ENCODE data around the gene NDST3. TPM values are rescaled to one million over a fixed set of nuclear protein-coding genes. Genes with fewer than 3 reads are reported as not detected.

Gene NDST3
- total and polyA plus RNA-seq, 4 donors = 0.36 to 2.8 (median 1.4) TPM

DNA sequence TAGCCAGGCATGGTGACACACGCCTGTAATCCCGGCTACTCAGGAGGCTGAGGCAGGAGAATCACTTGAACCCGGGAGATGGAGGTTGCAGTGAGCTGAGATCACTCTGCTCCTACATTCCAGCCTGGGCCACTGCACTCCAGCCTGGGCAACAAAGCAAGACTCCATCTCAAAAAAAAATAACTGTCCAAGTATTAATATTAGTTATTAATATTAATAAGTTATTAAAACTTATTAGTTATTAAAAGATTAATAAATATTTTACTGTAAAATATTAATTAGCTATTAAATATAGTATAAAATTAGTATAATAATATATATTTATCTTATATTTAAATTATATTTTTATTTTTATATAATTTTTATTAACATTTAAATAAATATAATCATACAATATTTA lies 19.5 kb upstream of the NDST3 start:
- no peaks in the 10 kb centered on the region for H3K36me3 ChIP-seq (ENCODE audit: control insufficient read depth in 4 of 4, insufficient read depth in 3 of 4, low read depth in 1 of 4, low read length in 3 of 4)
- H3K9ac ChIP-seq (ENCODE audit: low read depth in 1 of 2, low read length in 2 of 2) = no peak overlapping the region
- no peaks in the 10 kb centered on the region for H3K9me3 ChIP-seq (ENCODE audit: control insufficient read depth in 4 of 4, low read length in 3 of 4)
- no peak overlapping the region for H3K4me3 ChIP-seq (ENCODE audit: low read depth in 1 of 3, low read length in 3 of 3)
- TF ChIP-seq YY1 (IDR thresholded peaks at IDR 0.05) (no peak), TAF1 (conservative IDR thresholded peaks at IDR 0.05) (no peak), GABPA (IDR thresholded peaks at IDR 0.05 in 1 of 2, conservative IDR thresholded peaks at IDR 0.05 in 1 of 2) (no peak)
- H3K4me1 ChIP-seq (ENCODE audit: control insufficient read depth in 4 of 4, insufficient read depth in 4 of 4, low read length in 3 of 4) = no peaks in the 10 kb centered on the region
- 90% methylated on average over 3 of the region's 3 CpGs for WGBS
- DNase-seq (ENCODE audit: low spot score) = no peak
- H3K27ac ChIP-seq (ENCODE audit: low read depth in 1 of 2, low read length in 2 of 2) = no peak overlapping the region
- no peaks in the 10 kb centered on the region for H3K27me3 ChIP-seq (ENCODE audit: control insufficient read depth in 4 of 4, insufficient read depth in 4 of 4, low read length in 3 of 4)

DNA sequence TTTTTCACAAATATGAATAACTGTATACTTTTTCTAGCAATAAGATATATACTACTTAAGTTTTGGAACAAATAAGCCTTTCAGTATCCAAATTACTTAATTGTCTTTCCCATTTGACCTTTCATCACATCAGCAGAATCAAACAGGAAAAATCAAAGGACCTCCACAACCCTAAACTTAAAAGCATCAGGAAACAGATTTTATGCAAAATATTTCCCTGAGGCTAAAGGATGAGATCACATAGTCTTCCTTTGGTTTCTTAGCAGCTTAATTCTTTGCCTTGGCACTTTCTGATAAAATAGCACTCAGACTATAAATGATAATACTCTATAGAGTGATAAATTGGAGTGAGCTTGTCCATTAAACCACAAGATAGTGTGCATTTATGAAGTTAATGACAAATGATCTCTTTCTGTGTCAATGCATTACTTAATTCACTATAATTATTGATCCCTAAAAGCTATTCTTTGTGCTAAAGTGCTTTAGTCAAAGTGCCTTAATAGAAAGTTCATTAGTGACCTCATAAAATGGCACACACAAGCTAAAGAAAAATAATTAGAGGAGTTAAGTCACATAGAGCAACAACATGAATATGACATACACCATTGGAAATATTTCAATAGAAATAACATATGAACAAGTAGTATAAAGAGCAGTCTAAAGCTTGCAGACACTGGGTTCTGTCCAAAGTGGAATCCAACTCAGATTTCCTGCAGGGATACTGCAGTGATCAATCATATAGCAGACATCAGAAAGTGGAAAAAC lies 15.7 kb upstream of the NDST3 start:
- TF ChIP-seq RAD21 (IDR thresholded peaks at IDR 0.05) = no peak
- no peak for TF ChIP-seq TAF1 (conservative IDR thresholded peaks at IDR 0.05)
- TF ChIP-seq, protein P1, sequence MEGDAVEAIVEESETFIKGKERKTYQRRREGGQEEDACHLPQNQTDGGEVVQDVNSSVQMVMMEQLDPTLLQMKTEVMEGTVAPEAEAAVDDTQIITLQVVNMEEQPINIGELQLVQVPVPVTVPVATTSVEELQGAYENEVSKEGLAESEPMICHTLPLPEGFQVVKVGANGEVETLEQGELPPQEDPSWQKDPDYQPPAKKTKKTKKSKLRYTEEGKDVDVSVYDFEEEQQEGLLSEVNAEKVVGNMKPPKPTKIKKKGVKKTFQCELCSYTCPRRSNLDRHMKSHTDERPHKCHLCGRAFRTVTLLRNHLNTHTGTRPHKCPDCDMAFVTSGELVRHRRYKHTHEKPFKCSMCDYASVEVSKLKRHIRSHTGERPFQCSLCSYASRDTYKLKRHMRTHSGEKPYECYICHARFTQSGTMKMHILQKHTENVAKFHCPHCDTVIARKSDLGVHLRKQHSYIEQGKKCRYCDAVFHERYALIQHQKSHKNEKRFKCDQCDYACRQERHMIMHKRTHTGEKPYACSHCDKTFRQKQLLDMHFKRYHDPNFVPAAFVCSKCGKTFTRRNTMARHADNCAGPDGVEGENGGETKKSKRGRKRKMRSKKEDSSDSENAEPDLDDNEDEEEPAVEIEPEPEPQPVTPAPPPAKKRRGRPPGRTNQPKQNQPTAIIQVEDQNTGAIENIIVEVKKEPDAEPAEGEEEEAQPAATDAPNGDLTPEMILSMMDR (IDR thresholded peaks at IDR 0.05; ENCODE audit: low read depth, low read length, missing input control) = no peak
- no peak for TF ChIP-seq FOXA1 (IDR thresholded peaks at IDR 0.05)
- no peak for TF ChIP-seq HNF4G (IDR thresholded peaks at IDR 0.05)
- no peak for TF ChIP-seq RXRA (IDR thresholded peaks at IDR 0.05)
- TF ChIP-seq, protein P2, sequence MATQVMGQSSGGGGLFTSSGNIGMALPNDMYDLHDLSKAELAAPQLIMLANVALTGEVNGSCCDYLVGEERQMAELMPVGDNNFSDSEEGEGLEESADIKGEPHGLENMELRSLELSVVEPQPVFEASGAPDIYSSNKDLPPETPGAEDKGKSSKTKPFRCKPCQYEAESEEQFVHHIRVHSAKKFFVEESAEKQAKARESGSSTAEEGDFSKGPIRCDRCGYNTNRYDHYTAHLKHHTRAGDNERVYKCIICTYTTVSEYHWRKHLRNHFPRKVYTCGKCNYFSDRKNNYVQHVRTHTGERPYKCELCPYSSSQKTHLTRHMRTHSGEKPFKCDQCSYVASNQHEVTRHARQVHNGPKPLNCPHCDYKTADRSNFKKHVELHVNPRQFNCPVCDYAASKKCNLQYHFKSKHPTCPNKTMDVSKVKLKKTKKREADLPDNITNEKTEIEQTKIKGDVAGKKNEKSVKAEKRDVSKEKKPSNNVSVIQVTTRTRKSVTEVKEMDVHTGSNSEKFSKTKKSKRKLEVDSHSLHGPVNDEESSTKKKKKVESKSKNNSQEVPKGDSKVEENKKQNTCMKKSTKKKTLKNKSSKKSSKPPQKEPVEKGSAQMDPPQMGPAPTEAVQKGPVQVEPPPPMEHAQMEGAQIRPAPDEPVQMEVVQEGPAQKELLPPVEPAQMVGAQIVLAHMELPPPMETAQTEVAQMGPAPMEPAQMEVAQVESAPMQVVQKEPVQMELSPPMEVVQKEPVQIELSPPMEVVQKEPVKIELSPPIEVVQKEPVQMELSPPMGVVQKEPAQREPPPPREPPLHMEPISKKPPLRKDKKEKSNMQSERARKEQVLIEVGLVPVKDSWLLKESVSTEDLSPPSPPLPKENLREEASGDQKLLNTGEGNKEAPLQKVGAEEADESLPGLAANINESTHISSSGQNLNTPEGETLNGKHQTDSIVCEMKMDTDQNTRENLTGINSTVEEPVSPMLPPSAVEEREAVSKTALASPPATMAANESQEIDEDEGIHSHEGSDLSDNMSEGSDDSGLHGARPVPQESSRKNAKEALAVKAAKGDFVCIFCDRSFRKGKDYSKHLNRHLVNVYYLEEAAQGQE (IDR thresholded peaks at IDR 0.05) = no peak
- no peak for TF ChIP-seq FOXA2 (IDR thresholded peaks at IDR 0.05)
- TF ChIP-seq, protein P3, sequence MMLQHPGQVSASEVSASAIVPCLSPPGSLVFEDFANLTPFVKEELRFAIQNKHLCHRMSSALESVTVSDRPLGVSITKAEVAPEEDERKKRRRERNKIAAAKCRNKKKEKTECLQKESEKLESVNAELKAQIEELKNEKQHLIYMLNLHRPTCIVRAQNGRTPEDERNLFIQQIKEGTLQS (IDR thresholded peaks at IDR 0.05) = no peak
- TF ChIP-seq JUND (IDR thresholded peaks at IDR 0.05) = no peak
- TF ChIP-seq EGR1 (IDR thresholded peaks at IDR 0.05; ENCODE audit: low read depth in 2 of 2) = no peak
- Histone ChIP-seq H3K36me3 (ENCODE audit: control insufficient read depth in 4 of 4, insufficient read depth in 3 of 4, low read depth in 1 of 4, low read length in 3 of 4) (no peaks in the 10 kb centered on the region), H3K4me1 (ENCODE audit: control insufficient read depth in 4 of 4, insufficient read depth in 4 of 4, low read length in 3 of 4) (no peaks in the 10 kb centered on the region), H3K27ac (ENCODE audit: low read depth in 1 of 2, low read length in 2 of 2) (no peak overlapping the region), H3K9me3 (ENCODE audit: control insufficient read depth in 4 of 4, low read length in 3 of 4) (no peaks in the 10 kb centered on the region), H3K4me3 (ENCODE audit: low read depth in 1 of 3, low read length in 3 of 3) (no peak overlapping the region), H3K9ac (ENCODE audit: low read depth in 1 of 2, low read length in 2 of 2) (no peak overlapping the region), H3K27me3 (ENCODE audit: control insufficient read depth in 4 of 4, insufficient read depth in 4 of 4, low read length in 3 of 4) (no peaks in the 10 kb centered on the region)
- no peak for DNase-seq (ENCODE audit: low spot score)

Measured in liver (tissue), 9 donors.